22Rv1 (cell line): ENCODE data around the gene ACAN.

Source experiments
- H3K27ac ChIP-seq: fragments of 450-650 bp; 2 replicates; pipeline ENCODE4 v1.5.1; 2017
- ZFX ChIP-seq: fragments of 450-650 bp; IDR thresholded peaks from 2 replicates; pipeline ENCODE4 v1.6.1; 2017; ENCODE audit warnings: antibody characterized with exemption, borderline replicate concordance
- TF ChIP-seq, protein P1 (sequence below): fragments of 450-650 bp; IDR thresholded peaks from 2 replicates; pipeline ENCODE4 v1.5.1; 2017; ENCODE audit warnings: mild to moderate bottlenecking

Gene ACAN

GRCh38 chr15:88906551-88906950 is 103.3 kb downstream of the ACAN start:
- no peak overlapping the region for H3K27ac ChIP-seq
- TF ChIP-seq, protein P1, sequence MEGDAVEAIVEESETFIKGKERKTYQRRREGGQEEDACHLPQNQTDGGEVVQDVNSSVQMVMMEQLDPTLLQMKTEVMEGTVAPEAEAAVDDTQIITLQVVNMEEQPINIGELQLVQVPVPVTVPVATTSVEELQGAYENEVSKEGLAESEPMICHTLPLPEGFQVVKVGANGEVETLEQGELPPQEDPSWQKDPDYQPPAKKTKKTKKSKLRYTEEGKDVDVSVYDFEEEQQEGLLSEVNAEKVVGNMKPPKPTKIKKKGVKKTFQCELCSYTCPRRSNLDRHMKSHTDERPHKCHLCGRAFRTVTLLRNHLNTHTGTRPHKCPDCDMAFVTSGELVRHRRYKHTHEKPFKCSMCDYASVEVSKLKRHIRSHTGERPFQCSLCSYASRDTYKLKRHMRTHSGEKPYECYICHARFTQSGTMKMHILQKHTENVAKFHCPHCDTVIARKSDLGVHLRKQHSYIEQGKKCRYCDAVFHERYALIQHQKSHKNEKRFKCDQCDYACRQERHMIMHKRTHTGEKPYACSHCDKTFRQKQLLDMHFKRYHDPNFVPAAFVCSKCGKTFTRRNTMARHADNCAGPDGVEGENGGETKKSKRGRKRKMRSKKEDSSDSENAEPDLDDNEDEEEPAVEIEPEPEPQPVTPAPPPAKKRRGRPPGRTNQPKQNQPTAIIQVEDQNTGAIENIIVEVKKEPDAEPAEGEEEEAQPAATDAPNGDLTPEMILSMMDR = no peak
- no peak for TF ChIP-seq ZFX

DNA sequence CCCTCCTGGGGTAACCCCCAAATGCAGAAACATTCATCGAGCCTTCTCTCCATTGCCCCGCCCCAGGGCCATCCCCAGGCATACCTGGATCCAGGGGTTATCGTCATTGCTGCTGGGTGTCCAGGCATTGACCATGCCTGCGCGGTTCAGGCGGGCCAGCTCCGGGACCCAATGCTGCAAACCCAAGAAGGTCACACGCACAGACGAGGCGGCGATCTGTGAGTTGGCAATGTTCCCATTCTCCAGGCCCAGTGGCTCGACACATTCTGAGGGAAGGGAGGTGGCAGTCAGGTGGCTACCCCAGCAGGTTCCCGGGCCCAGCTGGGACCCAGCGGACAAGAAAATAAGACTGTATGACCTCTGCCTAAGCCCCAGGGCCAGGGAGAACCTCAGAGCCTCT is 103.9 kb downstream of the ACAN start:
- no peak for TF ChIP-seq ZFX
- TF ChIP-seq, protein P1 = no peak
- H3K27ac ChIP-seq = no peak overlapping the region

DNA sequence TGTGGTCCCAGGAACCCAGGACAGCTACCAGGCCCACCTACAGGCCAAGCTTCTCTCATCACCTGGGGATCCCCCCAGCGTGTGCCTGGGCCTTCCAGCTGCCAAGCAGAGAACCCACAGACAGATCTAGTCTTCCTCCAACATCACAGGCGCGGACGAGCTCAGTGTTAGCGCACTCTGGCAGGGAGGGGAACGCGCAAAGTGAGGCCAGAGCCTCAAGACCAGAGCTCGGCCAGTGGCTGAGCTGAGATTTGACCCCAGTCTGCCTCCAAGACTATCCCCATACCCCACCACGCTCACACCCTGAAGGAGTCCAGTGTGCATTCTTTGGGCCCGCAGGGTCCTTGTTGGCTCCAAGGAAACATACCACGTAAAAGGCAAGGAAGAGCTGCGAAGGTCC is 104.9 kb downstream of the ACAN start:
- no peak overlapping the region for H3K27ac ChIP-seq
- TF ChIP-seq, protein P1 = no peak
- no peak for TF ChIP-seq ZFX

GRCh38 chr15:88908697-88909621 is 105.7 kb downstream of the ACAN start:
- H3K27ac ChIP-seq = no peak overlapping the region
- TF ChIP-seq, protein P1 = no peak
- TF ChIP-seq ZFX = no peak

GRCh38 chr15:88909956-88910831 is 107.0 kb downstream of the ACAN start:
- no peak overlapping the region for H3K27ac ChIP-seq
- TF ChIP-seq ZFX = no peak
- TF ChIP-seq, protein P1 = no peak

DNA sequence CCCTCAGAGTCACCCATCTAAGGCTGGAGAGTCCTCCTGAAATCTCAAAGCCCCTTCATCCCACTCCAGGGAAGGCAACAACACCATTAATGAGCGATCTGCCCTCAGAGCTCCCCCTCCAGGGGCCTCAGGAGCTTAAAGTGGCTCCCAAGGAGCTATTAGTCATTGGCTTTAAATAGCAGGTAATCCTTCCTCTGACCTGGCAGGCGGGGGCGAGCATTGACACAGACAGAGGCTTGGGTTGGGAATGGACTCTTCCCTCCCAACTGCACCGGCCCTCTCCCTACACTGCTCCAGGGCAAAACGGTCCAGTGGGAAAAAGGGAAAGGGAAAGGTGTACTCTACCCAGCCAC is 108.5 kb downstream of the ACAN start:
- no peak overlapping the region for H3K27ac ChIP-seq
- TF ChIP-seq ZFX = no peak
- TF ChIP-seq, protein P1 = no peak
